Stomach (tissue), 4 donors: ENCODE measurements around the gene KCNQ4.

ENCODE experiments used
- EP300 ChIP-seq: sonication (generic); formaldehyde crosslinking; IDR thresholded peaks from one replicate; pipeline ENCODE4 v1.6.1; 2017; ENCODE audit warnings: antibody characterized with exemption
- POLR2A ChIP-seq, 4 donors: fragments of 450-650 bp; IDR thresholded peaks; one replicate each; pipeline ENCODE4 v1.6.1; 2016; ENCODE audit warnings: antibody characterized with exemption in 4 of 4, control low read depth in 2 of 4, mild to moderate bottlenecking in 1 of 4, moderate library complexity in 1 of 4

GRCh38 chr1:40750451-40750908 is 33.1 kb upstream of the KCNQ4 start:
- TF ChIP-seq POLR2A (IDR thresholded peaks at IDR 0.05) (no peak), EP300 (no peak)
